ENCODE results near the gene PSG6. TPM values are rescaled to one million over a fixed set of nuclear protein-coding genes. Genes with fewer than 3 reads are reported as not detected.
"Not testable (repeated sequence)": the region's sequence is repeated elsewhere in the genome, so short reads cannot be mapped to it uniquely, and the experiment has no call there.

PSG6 gene
- not detected for polyA plus RNA-seq (2012; ENCODE audit: missing spikeins)

DNA sequence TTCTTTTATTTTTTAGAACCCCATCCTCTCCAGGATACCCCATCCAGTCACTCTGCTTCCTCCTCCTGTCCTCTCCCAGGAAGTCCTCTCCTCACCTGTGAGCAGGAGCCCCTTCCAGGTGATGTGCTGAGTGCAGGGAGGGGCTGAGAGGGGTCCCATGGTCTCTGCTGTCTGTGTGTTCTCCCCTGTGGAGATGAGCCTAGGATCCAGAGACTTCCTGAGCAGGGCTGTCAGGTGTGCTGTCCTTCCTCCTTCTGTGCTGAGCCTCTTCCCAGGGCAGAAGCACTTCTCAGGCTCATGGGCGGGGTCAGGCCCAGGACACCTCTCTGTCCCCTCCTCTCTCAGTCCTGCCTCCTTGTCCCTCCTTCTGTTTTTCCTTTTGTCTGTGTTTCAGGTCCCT lies at the start of gene PSG6:
Gene PSG6 (minus strand): TSS at position 261 of the 400 bp plus-strand sequence. CDS start 102 bp downstream, at position 159.
- DNase-seq (ENCODE audit: insufficient read length); FAIRE-seq: not testable (repeated sequence)

DNA sequence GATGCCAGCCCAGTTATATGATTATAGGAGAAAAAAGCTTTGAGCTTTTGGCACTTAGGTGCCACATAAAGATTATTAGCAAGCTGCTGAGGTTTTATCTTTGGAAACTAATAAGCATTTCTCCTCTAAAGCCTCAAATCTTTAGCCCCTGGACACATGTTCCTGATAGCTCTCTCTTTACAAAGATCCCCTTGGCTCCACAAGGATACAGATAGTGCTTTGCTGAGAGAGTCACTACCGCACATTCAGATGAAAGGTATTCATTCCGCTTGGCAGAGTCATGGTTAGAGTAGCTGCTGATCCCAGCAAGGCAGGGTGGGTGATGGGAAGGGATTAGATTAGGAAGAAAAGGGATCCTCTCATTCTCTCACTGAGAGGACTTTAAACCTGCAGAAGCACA lies 47.5 kb upstream of the PSG6 start:
- no peak for DNase-seq (ENCODE audit: insufficient read length)
- no peak for FAIRE-seq
- TF ChIP-seq POLR2AphosphoS5 (IDR thresholded peaks at IDR 0.05; ENCODE audit: low read depth, low read length) (no peak), POLR2A (IDR thresholded peaks at IDR 0.05; ENCODE audit: low read depth, low read length) (no peak), TAF1 (IDR thresholded peaks at IDR 0.05; ENCODE audit: borderline replicate concordance, low read depth, low read length) (no peak)

DNA sequence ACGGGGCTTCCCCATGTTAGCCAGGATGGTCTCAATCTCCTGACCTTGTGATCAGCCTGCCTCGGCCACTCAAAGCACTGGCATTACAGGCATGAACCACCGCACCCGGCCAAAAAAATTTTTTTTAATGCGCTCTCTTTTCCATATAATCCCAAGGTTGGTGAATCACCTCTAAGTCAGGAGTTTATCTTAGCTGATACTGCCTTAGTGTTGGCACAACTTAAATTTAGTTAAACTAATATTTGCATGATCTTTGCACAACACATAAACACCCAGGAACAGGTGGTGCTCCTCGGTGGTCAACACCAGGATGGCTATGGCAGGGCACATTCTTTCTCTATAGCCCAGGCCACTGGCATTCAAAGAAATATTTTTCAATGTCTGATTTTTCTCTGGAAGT lies 43.4 kb upstream of the PSG6 start:
- DNase-seq (ENCODE audit: insufficient read length) (no peak), FAIRE-seq (no peak)
- TF ChIP-seq POLR2A (IDR thresholded peaks at IDR 0.05; ENCODE audit: low read depth, low read length) (no peak), POLR2AphosphoS5 (IDR thresholded peaks at IDR 0.05; ENCODE audit: low read depth, low read length) (no peak), TAF1 (IDR thresholded peaks at IDR 0.05; ENCODE audit: borderline replicate concordance, low read depth, low read length) (no peak)

DNA sequence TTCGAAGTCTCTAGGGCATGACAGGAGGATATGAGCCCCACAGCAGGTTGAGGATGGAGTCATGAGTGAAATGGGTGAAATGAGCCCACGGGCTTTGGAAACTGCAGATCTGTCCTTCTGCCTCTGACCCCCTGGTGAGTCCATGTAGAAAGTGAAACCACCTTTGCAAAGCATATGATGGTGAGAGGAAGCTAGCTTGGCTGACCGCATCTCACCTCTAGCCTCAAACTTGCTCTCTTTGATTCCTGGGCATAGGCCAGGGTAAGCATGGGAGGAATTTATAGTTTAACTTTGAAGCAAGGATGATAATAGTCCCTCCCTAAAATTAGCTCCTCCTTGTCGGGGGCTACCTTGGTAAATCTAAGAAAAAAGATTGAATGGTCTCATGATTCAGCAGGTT lies 34.4 kb upstream of the PSG6 start:
- DNase-seq (ENCODE audit: insufficient read length); FAIRE-seq: not testable (repeated sequence)

DNA sequence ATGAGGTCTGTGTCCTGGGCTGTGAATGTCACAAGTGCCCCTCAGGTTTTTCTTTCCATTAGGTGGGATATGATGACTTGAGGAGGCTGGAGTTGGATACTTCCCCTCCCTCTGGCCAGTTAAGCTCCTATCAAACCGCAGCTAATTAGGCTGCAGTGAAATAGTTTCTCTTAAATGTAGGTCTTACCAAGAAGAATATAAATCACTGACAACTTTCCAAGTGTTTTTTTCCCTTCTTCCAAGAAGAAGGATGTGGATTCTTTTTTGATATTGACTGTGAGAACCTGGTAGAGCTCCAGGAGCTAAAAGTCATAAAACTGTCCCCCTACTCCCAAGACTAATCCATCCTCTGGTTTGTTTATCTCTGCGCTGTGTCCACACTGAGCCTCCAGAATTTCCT lies 33.8 kb upstream of the PSG6 start:
- not testable (repeated sequence) for DNase-seq (ENCODE audit: insufficient read length); FAIRE-seq

DNA sequence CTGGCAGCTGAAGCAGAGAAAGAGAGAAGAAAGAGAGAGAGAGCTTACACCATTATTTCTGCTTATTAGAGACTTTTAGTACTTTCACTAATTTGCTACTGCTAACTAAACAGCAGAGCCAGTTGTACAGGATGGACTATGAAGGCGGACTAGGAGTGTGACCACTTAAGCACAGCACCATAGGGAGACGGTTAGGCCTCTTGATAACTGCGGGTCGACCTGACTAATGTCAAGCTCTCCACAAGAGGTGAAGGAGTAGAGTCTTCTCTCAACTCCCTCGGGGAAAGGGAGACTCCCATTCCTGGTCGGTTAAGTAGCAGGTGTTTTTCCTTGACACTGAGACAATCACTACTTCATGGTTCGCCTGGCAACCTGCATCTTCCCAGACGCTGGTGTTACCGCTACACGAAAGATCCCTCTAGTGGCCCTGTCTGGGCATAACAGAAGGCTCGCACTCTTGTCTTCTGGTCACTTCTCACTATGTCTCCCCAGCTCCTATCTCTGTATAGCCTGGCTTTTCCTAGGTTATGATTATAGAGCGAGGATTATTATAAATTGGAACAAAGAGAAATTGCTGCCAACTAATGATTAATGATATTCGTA lies 24.6 kb upstream of the PSG6 start:
- DNase-seq (ENCODE audit: insufficient read length): no peak
- TF ChIP-seq TAF1 (IDR thresholded peaks at IDR 0.05; ENCODE audit: borderline replicate concordance, low read depth, low read length) (no peak), POLR2AphosphoS5 (IDR thresholded peaks at IDR 0.05; ENCODE audit: low read depth, low read length) (no peak), POLR2A (IDR thresholded peaks at IDR 0.05; ENCODE audit: low read depth, low read length) (no peak)
- FAIRE-seq: no peak

DNA sequence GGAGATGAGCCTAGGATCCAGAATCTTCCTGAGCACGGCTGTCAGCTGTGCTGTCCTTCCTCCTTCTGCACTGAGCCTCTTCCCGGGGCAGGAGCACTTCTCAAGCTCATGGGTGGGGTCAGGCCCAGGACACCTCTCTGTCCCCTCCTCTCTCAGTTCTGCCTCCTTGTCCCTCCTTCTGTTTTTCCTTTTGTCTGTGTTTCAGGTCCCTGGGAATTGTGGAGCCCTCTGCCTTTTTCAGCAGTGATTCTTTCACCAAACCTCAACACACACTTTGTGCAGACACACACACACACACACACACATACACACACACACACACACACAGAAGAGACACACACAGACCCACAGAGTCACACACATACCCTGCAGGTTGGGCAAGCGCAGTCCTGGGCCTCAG lies 19.4 kb upstream of the PSG6 start, which contains the start of gene PSG7:
Gene PSG7 (minus strand): TSS at position 101 of the 400 bp plus-strand sequence. CDS start 131 bp downstream, outside the sequence.
- not testable (repeated sequence) for FAIRE-seq

DNA sequence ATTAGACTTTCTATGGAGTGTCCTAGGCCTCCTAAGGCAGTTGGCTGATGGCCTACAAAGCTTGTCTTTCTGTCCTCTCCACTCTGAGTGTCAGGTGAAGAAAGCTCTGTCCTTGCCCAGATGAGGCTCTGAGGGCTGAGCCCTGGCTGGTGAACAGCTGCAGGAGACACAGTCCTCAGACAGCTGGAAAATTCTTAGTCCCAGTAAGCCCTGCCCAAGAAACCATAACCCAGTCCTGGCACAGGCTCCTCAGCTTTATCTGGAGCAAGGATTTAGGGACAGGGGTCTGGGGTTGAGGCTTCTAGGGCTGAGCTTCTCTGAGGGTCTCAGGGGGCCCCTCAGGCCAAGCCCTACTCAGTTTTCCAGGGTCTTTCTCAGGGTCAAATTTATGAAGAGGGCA lies 17.0 kb upstream of the PSG6 start:
- not testable (repeated sequence) for FAIRE-seq; DNase-seq (ENCODE audit: insufficient read length)

More for the DNA sequence above, 19.4 kb upstream of the PSG6 start, which contains the start of gene PSG7:
- DNase-seq (ENCODE audit: insufficient read length): not testable (repeated sequence)

DNA sequence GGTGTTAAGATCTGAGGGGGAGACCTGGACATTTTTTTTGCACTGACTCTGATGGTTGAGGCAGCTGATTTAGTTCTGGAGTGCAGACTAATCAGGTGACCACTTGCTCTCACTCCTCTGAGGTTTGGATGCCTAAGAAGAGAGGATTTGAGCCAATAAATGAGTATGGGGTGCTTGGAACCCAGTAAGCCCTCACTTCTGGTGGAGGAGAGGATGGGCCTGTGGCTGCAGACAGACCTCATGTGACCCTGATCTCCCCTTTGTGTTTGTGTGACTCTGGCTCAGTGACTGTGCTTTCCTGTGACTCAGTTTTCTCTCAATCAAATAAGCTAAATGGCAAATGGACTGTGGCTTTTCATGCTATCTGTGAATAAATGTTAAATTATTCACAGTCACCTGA lies 16.5 kb upstream of the PSG6 start:
- not testable (repeated sequence) for DNase-seq (ENCODE audit: insufficient read length); FAIRE-seq

DNA sequence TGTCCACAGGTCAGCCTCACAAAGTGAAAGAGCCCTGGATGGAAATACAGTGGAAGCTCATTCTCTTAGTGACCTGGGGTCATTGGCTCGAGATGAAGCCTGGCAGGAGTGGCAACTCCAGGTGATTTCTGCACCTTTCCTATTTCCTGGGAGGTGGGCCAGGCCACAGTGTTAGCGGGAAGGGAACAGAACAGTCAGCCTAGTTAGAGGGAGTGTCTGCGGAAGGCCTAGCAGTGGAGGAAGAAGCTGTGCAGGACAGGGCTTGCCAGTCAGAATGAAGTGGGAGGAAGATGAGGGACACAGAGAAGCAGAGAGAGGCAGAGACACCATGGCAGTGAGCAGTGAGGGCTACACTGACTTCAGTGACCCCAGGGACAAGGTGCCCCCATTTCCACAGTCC lies 15.7 kb upstream of the PSG6 start:
- FAIRE-seq; DNase-seq (ENCODE audit: insufficient read length): not testable (repeated sequence)

DNA sequence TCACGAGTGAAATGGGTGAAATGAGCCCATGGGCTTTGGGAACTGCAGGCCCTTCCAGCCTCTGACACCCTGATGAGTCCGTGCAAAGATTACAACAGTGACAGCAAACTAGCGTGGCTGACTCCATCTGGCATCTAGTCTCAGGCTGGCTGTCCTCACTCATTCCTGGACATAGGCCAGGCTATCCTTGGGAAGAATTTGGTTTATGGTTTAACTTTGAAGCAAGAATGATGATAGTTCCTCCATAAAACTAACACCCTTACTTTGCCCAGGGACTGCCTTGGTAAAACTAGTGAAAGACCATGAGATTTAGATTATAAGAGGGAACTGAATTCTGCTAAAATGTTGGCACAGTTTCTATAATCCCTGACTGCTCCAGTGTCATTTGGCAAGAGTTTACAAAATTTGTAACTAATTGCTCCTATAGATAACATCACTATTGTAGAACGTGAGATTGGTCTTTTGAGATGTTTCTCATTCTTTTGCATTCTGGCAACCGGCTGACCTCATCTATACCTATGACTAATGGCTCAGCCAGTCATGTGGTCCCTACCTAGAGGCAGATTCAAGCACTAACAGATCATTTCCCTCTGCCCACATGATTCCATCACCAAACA lies 14.9 kb upstream of the PSG6 start:
- not testable (repeated sequence) for FAIRE-seq; DNase-seq (ENCODE audit: insufficient read length)

DNA sequence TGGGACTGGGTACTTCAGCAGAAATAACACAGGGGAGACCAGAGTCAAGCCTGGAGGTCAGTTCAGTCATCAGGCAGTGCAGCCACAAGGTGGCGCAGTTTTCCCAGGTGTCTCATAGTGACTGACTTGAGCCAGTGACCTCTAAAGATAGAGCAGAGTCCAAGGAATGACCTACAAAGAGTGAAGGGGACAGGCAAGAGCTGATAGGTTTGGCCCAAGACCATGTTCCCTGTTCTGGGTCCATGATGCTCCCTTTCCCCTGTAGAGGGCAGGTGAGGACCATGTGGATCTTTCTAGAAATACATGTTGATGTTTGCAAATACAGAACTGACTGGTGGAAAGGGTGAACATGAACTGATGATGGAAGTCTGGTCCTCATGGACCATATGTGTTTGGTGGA lies 12.5 kb upstream of the PSG6 start:
- DNase-seq (ENCODE audit: insufficient read length): not testable (repeated sequence)

DNA sequence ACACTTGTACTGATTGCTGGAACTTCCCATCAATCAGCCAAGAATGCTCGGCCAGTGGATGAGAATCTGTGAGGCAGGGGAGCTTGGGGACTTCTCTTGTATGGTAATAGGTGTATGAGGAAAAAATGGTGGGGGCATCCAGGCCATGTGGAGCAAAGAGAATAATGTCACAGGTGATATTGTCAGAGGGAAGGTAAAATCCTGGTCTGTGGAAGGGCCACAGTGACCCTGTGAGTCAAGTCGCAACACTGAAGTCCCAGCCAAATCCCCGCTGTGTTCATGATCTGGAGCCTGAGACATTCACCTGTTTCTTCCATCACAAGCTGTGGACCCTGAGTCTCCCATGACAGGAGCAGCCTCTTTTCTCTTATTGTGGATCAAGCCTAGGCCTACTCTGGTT lies 11.2 kb upstream of the PSG6 start:
- TF ChIP-seq POLR2AphosphoS5 (IDR thresholded peaks at IDR 0.05; ENCODE audit: low read depth, low read length): no peak
- no peak for TF ChIP-seq TAF1 (IDR thresholded peaks at IDR 0.05; ENCODE audit: borderline replicate concordance, low read depth, low read length)
- no peak for TF ChIP-seq POLR2A (IDR thresholded peaks at IDR 0.05; ENCODE audit: low read depth, low read length)
- DNase-seq (ENCODE audit: insufficient read length): no peak
- FAIRE-seq: no peak

More for the DNA sequence above, 12.5 kb upstream of the PSG6 start:
- FAIRE-seq: not testable (repeated sequence)

DNA sequence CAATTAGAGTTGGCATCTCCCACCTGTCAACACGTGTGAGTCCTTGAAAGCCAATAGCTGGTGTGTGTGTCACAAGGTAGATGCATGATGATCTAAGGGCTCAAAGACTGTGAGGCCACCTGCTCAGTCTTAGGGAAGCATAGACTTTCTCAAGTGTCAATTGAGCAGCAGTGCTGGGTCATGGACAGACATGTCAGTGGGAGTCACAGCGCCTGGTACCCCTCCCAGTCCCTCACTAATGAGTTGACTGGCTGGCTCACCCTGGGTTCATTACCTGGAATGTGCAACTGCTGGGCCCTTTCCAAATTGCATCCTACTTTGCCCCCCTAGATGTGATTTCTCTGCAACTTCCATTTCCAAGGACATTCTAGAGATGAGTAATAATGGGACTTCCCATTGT lies 9.1 kb upstream of the PSG6 start:
- FAIRE-seq (no peak), DNase-seq (ENCODE audit: insufficient read length) (no peak)
- TF ChIP-seq TAF1 (IDR thresholded peaks at IDR 0.05; ENCODE audit: borderline replicate concordance, low read depth, low read length) (no peak), POLR2A (IDR thresholded peaks at IDR 0.05; ENCODE audit: low read depth, low read length) (no peak), POLR2AphosphoS5 (IDR thresholded peaks at IDR 0.05; ENCODE audit: low read depth, low read length) (no peak)

DNA sequence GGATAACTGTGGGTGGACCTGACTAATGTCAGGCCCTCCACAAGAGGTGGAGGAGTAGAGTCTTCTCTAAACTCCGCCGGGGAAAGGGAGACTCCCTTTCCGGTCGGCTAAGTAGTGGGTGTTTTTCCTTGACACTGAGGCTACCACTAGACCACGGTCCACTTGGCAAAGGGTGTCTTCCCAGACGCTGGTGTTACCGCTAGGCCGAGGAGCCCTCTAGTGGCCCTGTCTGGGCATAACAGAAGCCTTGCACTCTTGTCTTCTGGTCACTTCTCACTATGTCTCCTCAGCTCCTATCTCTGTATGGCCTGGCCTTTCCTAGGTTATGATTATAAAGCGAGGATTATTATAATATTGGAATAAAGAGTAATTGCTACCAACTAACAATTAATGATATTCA lies 5.4 kb upstream of the PSG6 start:
- not testable (repeated sequence) for FAIRE-seq

DNA sequence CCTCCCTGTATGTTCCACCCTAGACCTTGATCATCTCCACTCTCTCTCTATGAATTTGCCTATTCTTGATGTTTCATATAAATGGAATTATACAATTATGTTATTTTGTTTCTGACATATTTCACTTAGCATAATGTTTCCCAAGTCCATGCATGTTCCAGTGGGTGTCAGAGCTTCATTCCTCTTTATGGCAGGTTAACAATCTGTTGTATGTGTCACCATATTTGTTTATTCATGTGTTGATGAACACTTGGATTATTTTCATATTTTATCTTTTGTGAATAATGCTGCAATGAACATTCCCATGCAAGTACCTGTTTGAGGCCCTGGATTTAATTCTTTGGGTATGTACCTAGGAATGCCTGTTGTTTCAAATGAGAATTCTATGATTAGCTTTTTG lies 3.3 kb upstream of the PSG6 start:
- not testable (repeated sequence) for DNase-seq (ENCODE audit: insufficient read length); FAIRE-seq

More for the DNA sequence above, 5.4 kb upstream of the PSG6 start:
- not testable (repeated sequence) for DNase-seq (ENCODE audit: insufficient read length)
